ENCODE data around the gene FIBCD1.
A peak's percentile ranks its signal among the peaks of the same experiment; 100 is the strongest.

FIBCD1 gene

GRCh38 chr9:130870491-130871381 lies 68.3 kb downstream of the FIBCD1 start:
- H3K9ac ChIP-seq (ENCODE audit: low read length in 5 of 5) = no peak overlapping the region
- no peaks in the 10 kb centered on the region for H3K9me3 ChIP-seq (ENCODE audit: control insufficient read depth in 5 of 5, low read length in 5 of 5)
- no peaks in the 10 kb centered on the region for H3K27me3 ChIP-seq (ENCODE audit: control insufficient read depth in 5 of 5, insufficient read depth in 4 of 5, low read length in 5 of 5)
- peaks cover 4 to 65% (median 53%) of the 10 kb centered on the region in 5 donors for H3K36me3 ChIP-seq (ENCODE audit: control insufficient read depth in 5 of 5, insufficient read depth in 5 of 5, low read length in 5 of 5)
- H3K27ac ChIP-seq (ENCODE audit: low read depth, low read length) = no peak overlapping the region
- H3K4me1 ChIP-seq (ENCODE audit: control insufficient read depth in 5 of 5, insufficient read depth in 5 of 5, low read length in 5 of 5) = peaks cover 3 to 41% (median 30%) of the 10 kb centered on the region in 5 donors
- no peak overlapping the region for H3K4me3 ChIP-seq (ENCODE audit: low read depth in 1 of 5, low read length in 5 of 5)

GRCh38 chr9:130869250-130869649 lies 69.8 kb downstream of the FIBCD1 start:
- Histone ChIP-seq H3K4me1 (ENCODE audit: control insufficient read depth in 5 of 5, insufficient read depth in 5 of 5, low read length in 5 of 5) (peaks cover 3 to 41% (median 35%) of the 10 kb centered on the region in 5 donors), H3K9ac (ENCODE audit: low read length in 5 of 5) (no peak overlapping the region), H3K27me3 (ENCODE audit: control insufficient read depth in 5 of 5, insufficient read depth in 4 of 5, low read length in 5 of 5) (no peaks in the 10 kb centered on the region), H3K9me3 (ENCODE audit: control insufficient read depth in 5 of 5, low read length in 5 of 5) (no peaks in the 10 kb centered on the region), H3K4me3 (ENCODE audit: low read depth in 1 of 5, low read length in 5 of 5) (no peak overlapping the region), H3K36me3 (ENCODE audit: control insufficient read depth in 5 of 5, insufficient read depth in 5 of 5, low read length in 5 of 5) (peaks cover 2 to 60% (median 45%) of the 10 kb centered on the region in 5 donors), H3K27ac (ENCODE audit: low read depth, low read length) (no peak overlapping the region)

- peaks cover 6 to 46% (median 41%) of the 10 kb centered on the region in 5 donors for H3K4me1 ChIP-seq (ENCODE audit: control insufficient read depth in 5 of 5, insufficient read depth in 5 of 5, low read length in 5 of 5)
- no peaks in the 10 kb centered on the region for H3K9me3 ChIP-seq (ENCODE audit: control insufficient read depth in 5 of 5, low read length in 5 of 5)
- H3K9ac ChIP-seq (ENCODE audit: low read length in 5 of 5) = no peak overlapping the region
- no peak overlapping the region for H3K27ac ChIP-seq (ENCODE audit: low read depth, low read length)
- peaks cover 0 to 56% (median 39%) of the 10 kb centered on the region in 5 donors for H3K36me3 ChIP-seq (ENCODE audit: control insufficient read depth in 5 of 5, insufficient read depth in 5 of 5, low read length in 5 of 5)
- no peak overlapping the region for H3K4me3 ChIP-seq (ENCODE audit: low read depth in 1 of 5, low read length in 5 of 5)
- no peaks in the 10 kb centered on the region for H3K27me3 ChIP-seq (ENCODE audit: control insufficient read depth in 5 of 5, insufficient read depth in 4 of 5, low read length in 5 of 5)
These were observed 70.8 kb downstream of the FIBCD1 start for GRCh38 chr9:130868230-130868629.

GRCh38 chr9:130867556-130867955 lies 71.5 kb downstream of the FIBCD1 start:
- Histone ChIP-seq H3K9me3 (ENCODE audit: control insufficient read depth in 5 of 5, low read length in 5 of 5) (no peaks in the 10 kb centered on the region), H3K36me3 (ENCODE audit: control insufficient read depth in 5 of 5, insufficient read depth in 5 of 5, low read length in 5 of 5) (peaks cover 0 to 56% (median 39%) of the 10 kb centered on the region in 5 donors), H3K9ac (ENCODE audit: low read length in 5 of 5) (no peak overlapping the region), H3K4me1 (ENCODE audit: control insufficient read depth in 5 of 5, insufficient read depth in 5 of 5, low read length in 5 of 5) (peaks cover 6 to 45% (median 41%) of the 10 kb centered on the region in 5 donors), H3K27me3 (ENCODE audit: control insufficient read depth in 5 of 5, insufficient read depth in 4 of 5, low read length in 5 of 5) (no peaks in the 10 kb centered on the region), H3K4me3 (ENCODE audit: low read depth in 1 of 5, low read length in 5 of 5) (no peak overlapping the region), H3K27ac (ENCODE audit: low read depth, low read length) (no peak overlapping the region)

GRCh38 chr9:130866474-130866965 lies 72.5 kb downstream of the FIBCD1 start:
- Histone ChIP-seq H3K36me3 (ENCODE audit: control insufficient read depth in 5 of 5, insufficient read depth in 5 of 5, low read length in 5 of 5) (peaks cover 0 to 51% (median 31%) of the 10 kb centered on the region in 5 donors), H3K4me1 (ENCODE audit: control insufficient read depth in 5 of 5, insufficient read depth in 5 of 5, low read length in 5 of 5) (peaks cover 8 to 56% (median 43%) of the 10 kb centered on the region in 5 donors), H3K27ac (ENCODE audit: low read depth, low read length) (peak overlapping the region; percentile 6), H3K4me3 (ENCODE audit: low read depth in 1 of 5, low read length in 5 of 5) (no peak overlapping the region), H3K9me3 (ENCODE audit: control insufficient read depth in 5 of 5, low read length in 5 of 5) (no peaks in the 10 kb centered on the region), H3K27me3 (ENCODE audit: control insufficient read depth in 5 of 5, insufficient read depth in 4 of 5, low read length in 5 of 5) (no peaks in the 10 kb centered on the region), H3K9ac (ENCODE audit: low read length in 5 of 5) (no peak overlapping the region)

- peaks cover 12 to 62% (median 49%) of the 10 kb centered on the region in 5 donors for H3K4me1 ChIP-seq (ENCODE audit: control insufficient read depth in 5 of 5, insufficient read depth in 5 of 5, low read length in 5 of 5)
- no peak overlapping the region for H3K9ac ChIP-seq (ENCODE audit: low read length in 5 of 5)
- H3K36me3 ChIP-seq (ENCODE audit: control insufficient read depth in 5 of 5, insufficient read depth in 5 of 5, low read length in 5 of 5) = peaks cover 0 to 48% (median 26%) of the 10 kb centered on the region in 5 donors
- H3K27me3 ChIP-seq (ENCODE audit: control insufficient read depth in 5 of 5, insufficient read depth in 4 of 5, low read length in 5 of 5) = no peaks in the 10 kb centered on the region
- no peak overlapping the region for H3K27ac ChIP-seq (ENCODE audit: low read depth, low read length)
- no peaks in the 10 kb centered on the region for H3K9me3 ChIP-seq (ENCODE audit: control insufficient read depth in 5 of 5, low read length in 5 of 5)
- H3K4me3 ChIP-seq (ENCODE audit: low read depth in 1 of 5, low read length in 5 of 5) = no peak overlapping the region
These were observed 73.1 kb downstream of the FIBCD1 start for GRCh38 chr9:130865921-130866320.

- H3K27me3 ChIP-seq (ENCODE audit: control insufficient read depth in 5 of 5, insufficient read depth in 4 of 5, low read length in 5 of 5) = no peaks in the 10 kb centered on the region
- no peak overlapping the region for H3K4me3 ChIP-seq (ENCODE audit: low read depth in 1 of 5, low read length in 5 of 5)
- no peak overlapping the region for H3K9ac ChIP-seq (ENCODE audit: low read length in 5 of 5)
- H3K27ac ChIP-seq (ENCODE audit: low read depth, low read length) = no peak overlapping the region
- H3K4me1 ChIP-seq (ENCODE audit: control insufficient read depth in 5 of 5, insufficient read depth in 5 of 5, low read length in 5 of 5) = peaks cover 17 to 75% (median 61%) of the 10 kb centered on the region in 5 donors
- H3K9me3 ChIP-seq (ENCODE audit: control insufficient read depth in 5 of 5, low read length in 5 of 5) = no peaks in the 10 kb centered on the region
- H3K36me3 ChIP-seq (ENCODE audit: control insufficient read depth in 5 of 5, insufficient read depth in 5 of 5, low read length in 5 of 5) = peaks cover 0 to 49% (median 31%) of the 10 kb centered on the region in 5 donors
These were observed 74.5 kb downstream of the FIBCD1 start for GRCh38 chr9:130864541-130864940.

GRCh38 chr9:130862747-130863146 lies 76.3 kb downstream of the FIBCD1 start:
- H3K27ac ChIP-seq (ENCODE audit: low read depth, low read length) = peak overlapping the region; percentile 20
- H3K4me3 ChIP-seq (ENCODE audit: low read depth in 1 of 5, low read length in 5 of 5) = no peak overlapping the region
- H3K9ac ChIP-seq (ENCODE audit: low read length in 5 of 5) = no peak overlapping the region
- no peaks in the 10 kb centered on the region for H3K9me3 ChIP-seq (ENCODE audit: control insufficient read depth in 5 of 5, low read length in 5 of 5)
- H3K36me3 ChIP-seq (ENCODE audit: control insufficient read depth in 5 of 5, insufficient read depth in 5 of 5, low read length in 5 of 5) = peaks cover 0 to 50% (median 28%) of the 10 kb centered on the region in 5 donors
- peaks cover 21 to 90% (median 72%) of the 10 kb centered on the region in 5 donors for H3K4me1 ChIP-seq (ENCODE audit: control insufficient read depth in 5 of 5, insufficient read depth in 5 of 5, low read length in 5 of 5)
- no peaks in the 10 kb centered on the region for H3K27me3 ChIP-seq (ENCODE audit: control insufficient read depth in 5 of 5, insufficient read depth in 4 of 5, low read length in 5 of 5)

GRCh38 chr9:130862217-130862616 lies 76.8 kb downstream of the FIBCD1 start:
- no peak overlapping the region for H3K9ac ChIP-seq (ENCODE audit: low read length in 5 of 5)
- peaks cover 0 to 49% (median 27%) of the 10 kb centered on the region in 5 donors for H3K36me3 ChIP-seq (ENCODE audit: control insufficient read depth in 5 of 5, insufficient read depth in 5 of 5, low read length in 5 of 5)
- no peaks in the 10 kb centered on the region for H3K9me3 ChIP-seq (ENCODE audit: control insufficient read depth in 5 of 5, low read length in 5 of 5)
- H3K27me3 ChIP-seq (ENCODE audit: control insufficient read depth in 5 of 5, insufficient read depth in 4 of 5, low read length in 5 of 5) = no peaks in the 10 kb centered on the region
- peaks cover 22 to 87% (median 71%) of the 10 kb centered on the region in 5 donors for H3K4me1 ChIP-seq (ENCODE audit: control insufficient read depth in 5 of 5, insufficient read depth in 5 of 5, low read length in 5 of 5)
- H3K27ac ChIP-seq (ENCODE audit: low read depth, low read length) = peak overlapping the region; percentile 20
- H3K4me3 ChIP-seq (ENCODE audit: low read depth in 1 of 5, low read length in 5 of 5) = no peak overlapping the region
